ENCODE measurements around the gene TMEM86B.
A peak's percentile ranks its signal among the peaks of the same experiment; 100 is the strongest.

TMEM86B gene

DNA sequence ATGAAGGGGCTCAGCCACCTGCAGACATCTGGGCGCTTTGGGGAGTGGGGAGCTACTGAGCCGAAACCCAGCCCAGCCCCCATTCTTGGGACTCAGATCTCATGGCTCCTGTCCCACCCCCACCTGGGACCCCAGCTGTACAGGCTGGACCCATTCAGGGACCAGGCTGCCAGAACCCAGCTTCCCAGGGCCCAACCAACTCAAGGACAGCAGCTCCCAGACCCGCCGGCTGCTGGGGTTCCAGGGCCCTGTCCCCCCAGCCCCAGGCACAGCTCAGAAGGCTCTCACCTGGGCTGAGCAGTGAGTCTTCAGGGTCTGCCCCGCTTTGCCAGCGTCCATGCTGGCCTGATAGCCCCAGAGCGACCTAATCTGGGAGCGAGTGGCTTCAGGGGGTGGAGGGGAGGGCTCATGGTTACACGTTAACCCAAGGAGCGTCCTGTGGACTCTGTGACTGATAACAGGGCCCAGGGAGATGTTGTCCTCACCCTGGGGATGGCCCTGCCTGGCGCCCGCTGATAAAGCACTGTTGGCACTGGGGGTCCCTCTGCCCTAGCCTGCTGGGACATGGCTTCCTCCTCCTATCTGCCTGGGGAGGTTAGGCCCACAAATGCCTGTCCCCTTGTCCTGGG is at the start of gene TMEM86B:
TMEM86B (minus strand) TSS at position 361 of the 629 bp plus-strand sequence; CDS start at position 339, 22 bp downstream.
- no peak for FAIRE-seq

GRCh38 chr19:55277494-55277893 is 48.9 kb upstream of the TMEM86B start:
- no peak for FAIRE-seq

DNA sequence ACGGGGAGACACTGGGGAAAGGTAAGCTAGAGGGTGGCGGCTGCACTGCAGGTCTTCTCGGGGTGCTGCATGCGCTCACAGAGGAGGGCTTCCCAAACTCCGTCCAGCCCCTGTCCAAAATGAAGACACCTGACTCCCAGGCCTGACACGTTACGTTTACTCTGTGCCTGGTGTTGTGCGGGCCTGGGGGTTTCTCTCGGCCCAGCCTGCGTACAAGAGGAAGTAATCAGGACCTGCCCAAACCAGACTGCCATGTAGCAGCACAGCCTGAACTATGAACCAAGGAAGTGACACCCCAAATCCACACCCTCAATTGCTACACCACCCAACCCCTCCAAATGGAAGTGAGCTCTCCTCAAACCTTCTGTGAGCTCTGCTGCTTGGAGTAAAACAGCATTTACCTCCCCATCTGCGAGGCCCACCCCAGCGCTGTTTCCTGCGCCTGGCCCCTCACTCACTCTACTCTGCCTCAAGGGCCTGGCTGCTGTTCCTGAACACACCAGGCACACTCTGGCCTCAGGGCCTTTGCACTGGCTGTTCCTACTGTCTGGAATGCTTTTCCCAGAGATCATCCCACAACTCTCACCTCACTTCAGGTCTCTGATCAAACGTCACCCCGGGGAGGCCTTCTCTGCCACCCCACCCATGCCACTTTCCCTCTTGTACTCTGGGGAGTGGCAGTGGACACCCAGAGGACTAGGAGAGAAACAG is 48.3 kb upstream of the TMEM86B start:
- no peak for FAIRE-seq

DNA sequence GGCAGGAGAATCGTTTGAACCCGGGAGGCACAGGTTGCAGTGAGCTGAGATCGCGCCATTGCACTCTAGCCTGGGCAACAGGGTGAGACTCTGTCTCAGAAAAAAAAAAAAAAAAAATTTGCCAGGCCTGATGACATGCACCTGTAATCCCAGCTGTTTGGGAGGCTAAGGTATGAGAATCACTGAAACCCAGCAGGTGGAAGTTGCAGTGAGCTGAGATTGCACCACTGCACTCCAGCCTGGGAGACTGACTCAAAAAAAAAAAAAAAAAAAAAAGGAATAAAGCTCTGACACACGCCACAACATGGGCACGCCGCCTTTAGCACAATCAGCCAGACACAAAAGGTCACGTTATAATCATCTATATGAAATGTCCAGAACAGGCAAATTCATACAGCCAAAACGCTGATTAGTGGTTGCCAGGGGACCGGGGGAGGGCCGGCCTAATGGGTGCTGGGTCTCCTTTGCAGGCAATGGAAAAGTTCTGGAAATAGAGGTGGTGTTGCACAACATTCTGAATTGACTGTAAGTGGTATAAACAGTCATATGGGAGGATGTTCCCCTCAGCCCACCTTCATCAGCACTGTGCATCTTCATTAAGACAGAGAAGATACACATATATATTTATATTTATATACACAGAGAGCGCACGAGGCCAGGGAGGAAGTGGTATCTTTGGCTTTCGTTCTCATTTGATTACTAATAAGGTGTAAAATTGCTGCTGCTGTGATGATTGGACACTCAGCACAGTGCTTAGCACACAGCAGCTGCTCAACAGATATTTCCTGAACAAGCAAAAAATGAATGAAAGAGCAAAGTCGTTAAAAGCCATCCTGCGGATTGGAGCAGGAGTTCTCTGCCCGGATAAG is 47.5 kb upstream of the TMEM86B start:
- no peak for FAIRE-seq

GRCh38 chr19:55273978-55274707 is 45.6 kb upstream of the TMEM86B start:
- no peak for FAIRE-seq

GRCh38 chr19:55272142-55272541 is 43.6 kb upstream of the TMEM86B start:
- FAIRE-seq, result no peak

GRCh38 chr19:55270172-55270942 is 41.8 kb upstream of the TMEM86B start:
- FAIRE-seq, result no peak

DNA sequence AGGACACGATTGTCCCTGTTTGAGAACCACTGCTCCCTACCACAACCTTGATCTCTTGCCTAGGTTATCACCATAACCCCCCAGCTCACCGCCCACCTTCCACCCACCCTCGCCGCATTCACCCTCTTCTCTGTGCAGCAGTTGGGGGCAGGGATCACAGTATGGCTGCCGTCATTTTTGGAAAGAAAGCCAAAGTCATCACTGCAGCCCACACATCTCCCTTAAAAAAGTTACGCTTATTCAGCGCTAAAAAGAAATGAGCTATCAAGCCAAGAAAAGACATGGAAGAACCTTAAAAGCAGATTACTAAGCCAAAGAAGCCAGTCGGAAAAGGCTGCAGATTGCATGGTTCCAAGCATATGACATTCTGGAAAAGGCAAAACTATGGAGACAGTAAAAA is 40.7 kb upstream of the TMEM86B start:
- no peak for FAIRE-seq

DNA sequence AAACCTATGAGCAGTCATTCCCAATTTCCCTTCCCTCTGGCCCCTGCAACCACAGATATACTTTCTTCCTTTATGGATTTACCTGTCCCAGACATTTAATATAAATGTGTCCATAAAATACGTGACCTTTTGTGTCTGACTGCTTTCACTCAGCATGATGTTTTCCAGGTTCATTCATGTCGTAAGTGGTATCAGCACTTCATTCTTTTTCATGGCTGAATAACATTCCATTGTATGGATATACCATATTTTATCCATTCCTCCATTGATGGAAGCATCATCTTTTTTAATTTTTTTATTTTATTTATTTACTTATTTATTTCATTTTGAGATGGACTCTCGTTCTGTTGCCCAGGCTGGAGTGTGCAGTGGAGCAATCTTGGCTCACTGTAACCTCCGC is 38.3 kb upstream of the TMEM86B start:
- no peak for FAIRE-seq

DNA sequence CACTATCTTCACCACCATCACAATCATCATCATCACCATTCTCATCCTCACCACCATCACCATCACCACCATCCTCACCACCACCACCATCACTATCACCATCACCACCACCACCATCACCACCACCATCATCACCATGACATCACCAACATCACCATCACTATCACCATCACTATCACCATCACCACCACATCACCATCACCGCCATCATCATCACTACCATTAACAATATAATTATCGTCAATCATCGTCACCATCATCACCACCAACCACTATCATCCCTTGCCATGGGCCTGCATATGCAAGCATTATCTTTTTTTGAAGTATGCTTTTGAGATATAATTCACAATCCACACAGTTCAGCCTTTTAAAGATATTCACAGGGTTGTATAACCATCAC is 37.8 kb upstream of the TMEM86B start:
- FAIRE-seq, result no peak

DNA sequence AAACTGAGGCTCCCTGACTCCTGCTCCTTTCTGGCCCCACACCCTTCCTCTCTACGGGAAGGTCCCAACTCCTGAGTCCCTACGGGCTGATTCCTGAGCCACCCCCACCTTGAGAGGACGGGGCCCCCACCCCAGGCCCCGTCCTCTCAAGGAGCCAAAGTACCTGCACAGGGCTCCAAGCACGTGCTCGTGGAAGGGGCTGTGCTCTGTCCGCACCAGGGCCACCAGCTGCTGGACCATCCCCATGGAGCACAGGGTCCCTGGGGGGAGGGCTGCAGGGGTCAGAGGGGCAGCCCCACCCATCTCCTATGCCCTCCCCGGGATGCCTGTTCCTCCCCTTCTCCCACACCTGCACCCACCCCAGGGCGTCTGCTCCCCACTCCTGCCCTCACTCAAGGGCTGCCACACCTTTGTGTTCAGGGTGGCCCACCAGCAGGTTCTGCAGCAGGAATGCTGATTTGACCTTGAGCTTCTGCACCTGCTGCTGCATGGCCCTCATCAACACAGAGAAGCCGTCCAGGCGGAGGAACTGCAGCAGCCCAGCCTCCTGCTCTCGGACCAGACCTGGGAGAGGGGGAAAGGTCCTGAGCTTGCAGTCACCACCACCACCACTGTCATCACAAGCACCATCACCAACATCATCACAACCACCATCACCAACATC is 37.3 kb upstream of the TMEM86B start:
- no peak for FAIRE-seq

DNA sequence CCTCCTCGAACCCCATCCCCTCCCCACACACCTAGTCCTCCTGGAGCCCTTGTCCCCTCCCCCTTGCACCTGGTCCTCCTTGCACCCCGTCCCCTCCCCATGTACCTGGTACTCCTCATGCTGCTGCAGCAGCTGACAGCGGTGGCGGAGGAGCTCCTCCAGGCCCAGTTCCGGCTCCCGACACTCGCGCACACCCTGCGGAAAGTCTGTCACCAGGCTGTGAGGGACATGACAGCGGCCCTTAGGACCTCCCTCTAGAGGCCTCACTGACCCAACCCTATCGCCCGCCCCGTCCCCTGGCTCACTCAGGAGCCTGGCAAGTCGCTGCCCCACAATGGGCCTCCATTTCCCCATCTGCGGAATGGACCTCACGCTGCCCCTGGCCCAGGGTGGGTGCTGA is 36.6 kb upstream of the TMEM86B start:
- no peak for FAIRE-seq

- FAIRE-seq, result no peak
Measured at GRCh38 chr19:55264531-55264930, 36.0 kb upstream of the TMEM86B start.

- FAIRE-seq, result no peak
Measured at GRCh38 chr19:55262359-55262758, 33.8 kb upstream of the TMEM86B start.

DNA sequence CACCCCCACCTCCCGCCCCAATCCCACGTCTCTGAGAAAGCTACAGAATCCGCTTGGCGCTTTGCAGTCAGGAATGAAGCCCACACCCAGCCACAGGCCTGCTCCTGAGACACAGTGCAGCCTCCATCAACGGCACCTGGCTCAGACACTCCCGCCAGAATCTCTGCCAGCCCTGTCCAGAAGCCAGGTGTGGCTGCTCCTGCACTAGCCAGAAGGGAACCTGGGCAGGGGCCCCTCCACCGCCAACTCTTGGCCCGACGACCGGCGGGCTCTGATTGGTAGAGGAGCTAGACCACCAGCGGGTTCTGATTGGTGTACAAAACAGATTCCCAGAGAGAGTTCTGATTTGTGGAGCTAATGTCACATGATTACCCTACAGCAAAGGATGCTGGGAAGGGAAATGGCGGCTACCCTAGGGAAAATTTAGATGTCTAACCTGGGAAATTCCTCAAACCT is 33.1 kb upstream of the TMEM86B start:
- FAIRE-seq, result no peak

- no peak for FAIRE-seq
Measured at GRCh38 chr19:55259540-55260210, 31.1 kb upstream of the TMEM86B start.

DNA sequence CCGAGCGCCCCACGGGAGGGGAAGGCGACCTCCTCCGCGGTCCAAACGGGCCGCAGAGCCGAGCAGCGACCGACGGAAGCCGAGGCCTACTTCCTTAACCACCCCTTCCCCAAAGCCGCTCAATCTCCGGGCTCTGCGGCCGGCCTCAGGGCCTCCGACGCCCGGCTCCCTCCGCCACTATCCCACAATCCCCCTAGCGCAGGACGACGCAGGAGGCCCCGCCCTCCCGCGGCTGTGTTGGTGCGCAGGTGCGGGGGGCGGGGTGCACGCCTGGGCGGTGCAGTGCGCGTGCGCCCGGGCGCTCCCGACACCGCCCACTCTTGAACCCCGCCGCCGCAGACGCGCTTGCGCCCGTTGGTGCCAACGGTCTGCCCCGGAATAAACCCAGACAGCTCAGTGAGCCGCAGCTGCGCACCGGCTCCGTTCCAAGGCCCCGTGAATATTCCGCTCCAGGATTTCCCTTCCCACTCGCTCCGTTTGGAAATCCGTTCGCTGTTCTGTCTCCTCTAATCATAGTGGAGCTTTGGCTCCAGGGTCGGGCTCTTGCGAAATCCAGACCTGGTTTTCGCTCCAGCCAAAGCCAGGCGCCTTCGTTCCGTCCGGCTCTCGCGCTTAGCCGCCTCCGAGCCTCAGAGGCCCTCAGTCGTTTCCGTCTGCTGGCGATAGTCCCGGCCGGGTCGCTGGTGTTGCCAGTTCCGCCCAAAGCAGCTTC is 30.4 kb upstream of the TMEM86B start, which contains the start of gene PPP6R1:
PPP6R1 (minus strand) TSS at position 190 of the 712 bp plus-strand sequence. CDS start 11,914 bp downstream, outside the sequence.
- FAIRE-seq, result peak; percentile 96

DNA sequence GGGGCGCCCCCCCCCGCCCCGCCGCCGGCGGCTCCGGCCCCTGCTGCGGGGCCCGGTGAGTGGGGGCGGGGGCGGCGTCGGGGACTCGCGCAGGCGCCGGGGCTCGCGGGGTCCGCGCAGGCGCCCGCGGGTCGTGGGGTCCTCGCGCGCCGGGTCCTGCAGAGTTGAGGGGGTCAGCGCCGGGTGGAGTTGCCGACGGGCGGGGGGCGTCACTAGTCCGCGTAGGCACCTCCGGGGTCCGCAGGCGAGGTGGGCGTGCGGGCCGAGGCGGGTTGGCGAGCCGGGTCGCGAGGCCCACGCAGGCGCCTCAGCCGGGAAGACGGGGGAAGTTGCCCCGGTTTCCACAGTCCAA is 29.9 kb upstream of the TMEM86B start:
- no peak for FAIRE-seq

DNA sequence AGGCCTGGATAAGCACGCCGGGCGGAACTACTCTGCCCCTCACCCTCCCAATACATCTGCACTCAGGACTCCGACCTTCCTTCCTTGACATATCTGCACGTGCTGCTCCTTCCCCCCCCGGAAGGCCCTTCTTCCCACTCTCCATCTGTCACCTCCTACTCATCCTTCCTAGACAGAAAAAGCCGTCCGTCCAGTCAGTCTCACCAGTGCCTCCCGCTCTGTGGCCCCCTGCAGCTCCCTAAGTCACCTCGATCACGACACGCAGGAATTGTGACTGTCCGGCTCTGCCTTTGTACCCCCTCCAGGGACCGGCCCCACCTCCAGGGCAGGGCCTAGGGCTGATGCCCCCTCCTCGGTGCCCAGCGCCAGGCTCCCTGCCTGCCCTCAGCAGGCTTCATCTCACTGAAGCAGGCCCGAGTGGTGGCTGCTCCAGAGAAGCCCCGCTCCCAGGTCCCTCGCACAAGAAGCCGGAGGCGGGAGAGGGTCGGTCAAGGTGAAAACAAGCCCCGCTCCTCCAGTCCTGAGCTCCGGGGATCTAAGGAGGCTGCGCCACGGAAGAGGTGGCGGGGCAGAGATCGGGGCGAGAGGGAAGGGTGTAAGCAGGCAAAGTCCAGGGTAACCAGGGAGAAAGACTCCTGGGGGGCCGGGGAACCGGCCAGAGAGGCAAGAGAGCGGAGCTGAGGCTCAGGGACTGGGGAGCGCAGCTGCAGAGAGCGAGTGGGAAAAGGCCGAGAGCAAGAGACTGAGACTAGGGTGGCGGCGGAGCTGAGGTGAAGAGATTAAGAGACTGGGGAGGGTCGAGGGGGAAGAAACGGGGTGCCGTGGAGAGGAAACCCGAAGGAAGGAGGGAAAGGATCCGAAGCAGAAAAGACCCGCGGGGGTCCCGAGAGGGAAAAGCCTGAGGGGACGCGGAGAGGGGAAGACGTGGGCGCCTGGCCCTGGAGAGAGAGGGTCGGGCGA is 29.2 kb upstream of the TMEM86B start:
- no peak for FAIRE-seq

Measured in G401.6 (cell line).